Epithelial cell of alveolus of lung (primary cell): ENCODE measurements around the gene LRRN1. TPM values are rescaled to one million over a fixed set of nuclear protein-coding genes. Genes with fewer than 3 reads are reported as not detected.

ENCODE experiments used
- total RNA-seq: library from RNA; depleted of rRNA; stranded (reverse); fragments of >200 nt; gene quantifications from 2 replicates; pipeline ENCODE4 v1.2.1, GENCODE V29; 2015

Gene LRRN1
- 0.40 and 4.0 TPM in 2 replicates for total RNA-seq

GRCh38 chr3:3799173-3800079, at the start of gene LRRN1:
Gene LRRN1, plus strand, starts transcription at chr3:3799431. Its CDS starts 45,211 bp downstream, at chr3:3844642.

